ENCODE measurements around the gene DNALI1.
"Not testable (repeated sequence)": the region's sequence is repeated elsewhere in the genome, so short reads cannot be mapped to it uniquely, and the experiment has no call there.

Gene DNALI1

GRCh38 chr1:37556712-37557196 is at the start of gene DNALI1:
DNALI1 (plus strand) TSS chr1:37556940; CDS start chr1:37556995, 55 bp downstream.
- peak; percentile 29 for DNase-seq

DNA sequence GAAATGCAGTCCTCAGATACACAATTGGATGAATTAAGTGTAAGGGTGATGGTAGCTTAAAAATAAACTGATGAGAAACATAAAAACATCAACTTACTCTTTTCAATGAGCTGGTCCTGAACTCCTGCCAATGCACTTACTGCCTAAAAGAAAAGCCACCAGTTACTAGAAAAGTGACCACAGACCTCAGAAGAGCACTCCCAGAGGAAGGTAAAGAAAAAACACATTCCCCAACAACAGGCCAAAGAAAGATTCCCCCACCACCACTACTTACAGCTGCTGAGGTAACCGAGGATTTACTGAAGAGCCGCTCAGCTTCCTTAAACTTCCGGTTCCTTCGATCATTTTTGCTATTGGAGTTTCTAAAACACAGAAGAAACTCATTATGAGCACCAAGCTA is 47.6 kb upstream of the DNALI1 start:
- DNase-seq: no peak

DNA sequence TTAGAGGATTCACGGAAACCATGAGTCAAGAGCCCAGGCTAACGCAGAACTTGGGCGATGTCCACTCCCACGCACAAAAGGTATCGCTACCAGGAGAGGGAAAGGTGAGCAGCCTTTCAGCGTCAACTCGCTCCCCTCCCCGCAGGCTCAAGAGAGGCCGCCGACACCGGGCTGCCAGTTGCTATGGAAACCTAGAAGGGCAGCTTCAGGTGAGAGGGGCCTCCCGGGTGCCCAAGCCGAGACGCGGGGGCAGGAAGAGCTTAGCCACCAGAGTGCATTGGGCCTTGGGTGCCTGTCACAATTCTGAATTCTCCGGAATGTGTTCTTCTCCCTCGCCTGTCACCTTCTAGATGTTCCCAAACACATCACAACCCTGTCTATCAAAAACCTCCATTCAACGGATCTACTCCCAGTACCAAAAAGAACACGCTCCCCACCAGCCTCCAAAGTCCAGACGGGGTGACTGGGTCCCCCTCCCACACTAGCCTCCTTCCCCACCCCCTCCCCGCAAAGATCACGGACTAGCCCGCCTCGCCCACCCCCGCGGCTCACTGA is 42.9 kb upstream of the DNALI1 start:
- peak; percentile 9 for DNase-seq

- peak; percentile 93 for DNase-seq
Measured at GRCh38 chr1:37514350-37515184, 42.2 kb upstream of the DNALI1 start, which contains the start of gene MEAF6. MEAF6 (minus strand) TSS chr1:37514766; CDS start chr1:37514746, 20 bp downstream.

- DNase-seq: no peak
Measured at GRCh38 chr1:37515185-37516034, 41.3 kb upstream of the DNALI1 start.

- no peak for DNase-seq
Measured at GRCh38 chr1:37517569-37517968, 39.2 kb upstream of the DNALI1 start.

GRCh38 chr1:37518241-37518640 is 38.5 kb upstream of the DNALI1 start:
- DNase-seq: not testable (repeated sequence)

- DNase-seq: not testable (repeated sequence)
Measured at GRCh38 chr1:37518929-37519328, 37.8 kb upstream of the DNALI1 start.

- no peak for DNase-seq
Measured at GRCh38 chr1:37519613-37520012, 37.1 kb upstream of the DNALI1 start.

DNA sequence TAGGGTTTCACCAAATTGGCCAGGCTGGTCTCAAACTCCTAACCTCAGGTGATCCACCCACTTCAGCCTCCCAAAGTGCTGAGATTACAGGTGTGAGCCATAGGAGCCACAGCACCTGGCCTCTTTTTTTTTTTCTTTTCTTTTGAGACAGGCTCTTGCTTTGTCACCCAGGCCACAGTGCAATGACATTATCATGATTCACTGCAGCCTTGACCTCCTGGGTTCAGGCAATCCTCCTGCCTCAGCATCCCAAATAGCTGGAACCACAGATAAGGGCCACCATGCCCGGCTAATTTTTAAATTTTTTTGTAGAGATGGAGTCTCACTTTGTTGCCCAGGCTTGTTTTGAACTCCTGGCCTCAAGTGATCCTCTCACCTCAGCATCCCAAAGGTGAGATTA is 26.9 kb upstream of the DNALI1 start:
- DNase-seq: not testable (repeated sequence)

- DNase-seq: not testable (repeated sequence)
Measured at GRCh38 chr1:37532418-37533156, 24.2 kb upstream of the DNALI1 start.

- no peak for DNase-seq
Measured at GRCh38 chr1:37533317-37534093, 23.2 kb upstream of the DNALI1 start.

DNA sequence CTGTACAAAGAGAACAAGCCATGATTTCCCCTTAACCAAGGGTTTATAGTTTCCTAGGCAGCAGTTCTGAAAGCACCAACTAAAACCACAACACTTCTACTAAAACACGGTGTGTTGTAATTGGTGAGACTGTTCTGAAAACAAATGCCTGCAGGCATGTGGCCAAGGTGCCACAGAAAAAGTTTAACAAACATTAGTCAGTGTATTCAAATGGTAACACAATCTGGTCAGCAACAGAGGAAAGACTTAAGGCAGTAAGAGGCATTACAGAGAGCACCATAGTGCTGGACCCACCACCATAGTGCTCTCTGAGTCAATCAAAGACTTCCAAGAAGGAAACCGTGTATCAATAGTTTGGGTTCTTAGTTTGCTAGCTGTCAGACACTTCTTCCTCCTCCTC is 19.4 kb upstream of the DNALI1 start:
- no peak for DNase-seq

DNA sequence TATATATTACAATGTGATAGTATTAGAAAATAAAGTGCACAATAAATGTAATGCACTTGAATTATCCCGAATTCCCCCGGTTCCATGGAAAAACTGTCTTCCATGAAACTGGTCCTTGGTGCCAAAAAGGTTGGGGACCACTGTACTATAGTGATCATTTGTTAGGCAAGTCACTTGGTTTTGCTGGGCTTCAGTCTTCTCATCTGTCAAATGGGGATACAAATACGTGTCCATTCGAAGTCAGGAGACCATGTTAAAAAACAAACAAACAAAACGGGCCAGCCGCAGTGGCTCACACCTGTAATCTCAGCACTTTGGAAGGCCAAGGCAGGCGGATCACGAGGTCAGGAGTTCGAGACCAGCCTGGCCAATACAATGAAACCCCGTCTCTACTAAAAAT is 17.6 kb upstream of the DNALI1 start:
- not testable (repeated sequence) for DNase-seq

- no peak for DNase-seq
Measured at GRCh38 chr1:37540036-37540785, 16.5 kb upstream of the DNALI1 start.

DNA sequence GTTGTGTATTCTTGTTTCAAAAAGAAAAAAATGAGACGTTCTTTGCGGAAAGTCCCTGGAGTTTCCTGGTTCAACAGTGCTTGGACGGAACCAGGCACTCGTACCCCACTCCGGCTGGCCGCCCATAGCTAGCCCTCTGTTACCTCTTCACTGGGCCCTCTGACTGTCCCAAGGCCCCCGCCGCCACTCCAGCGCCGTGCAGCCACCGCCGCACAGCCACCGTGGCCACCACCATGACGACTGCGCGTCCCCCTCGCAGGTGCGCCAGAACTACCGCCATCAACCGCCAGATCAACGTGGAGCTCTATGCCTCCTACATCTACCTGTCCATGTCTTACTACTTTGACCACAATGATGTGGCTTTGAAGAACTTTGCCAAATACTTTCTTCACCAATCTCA is 12.2 kb upstream of the DNALI1 start:
- DNase-seq: no peak

DNA sequence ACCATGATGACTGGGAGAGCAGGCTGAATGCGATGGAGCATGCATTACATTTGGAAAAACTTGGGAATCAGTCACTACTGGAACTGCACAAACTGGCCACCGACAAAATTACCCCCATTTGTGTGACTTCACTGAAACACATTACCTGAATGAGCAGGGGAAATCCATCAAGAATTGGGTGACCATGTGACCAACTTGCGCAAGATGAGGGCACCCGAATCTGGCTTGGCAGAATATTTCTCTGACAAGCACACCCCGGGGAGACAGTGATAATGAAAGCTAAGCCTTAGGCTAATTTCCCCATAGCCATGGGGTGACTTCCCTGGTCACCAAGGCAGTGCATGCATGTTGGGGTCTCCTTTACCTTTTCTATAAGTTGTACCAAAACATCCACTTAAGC is 11.7 kb upstream of the DNALI1 start:
- no peak for DNase-seq

DNA sequence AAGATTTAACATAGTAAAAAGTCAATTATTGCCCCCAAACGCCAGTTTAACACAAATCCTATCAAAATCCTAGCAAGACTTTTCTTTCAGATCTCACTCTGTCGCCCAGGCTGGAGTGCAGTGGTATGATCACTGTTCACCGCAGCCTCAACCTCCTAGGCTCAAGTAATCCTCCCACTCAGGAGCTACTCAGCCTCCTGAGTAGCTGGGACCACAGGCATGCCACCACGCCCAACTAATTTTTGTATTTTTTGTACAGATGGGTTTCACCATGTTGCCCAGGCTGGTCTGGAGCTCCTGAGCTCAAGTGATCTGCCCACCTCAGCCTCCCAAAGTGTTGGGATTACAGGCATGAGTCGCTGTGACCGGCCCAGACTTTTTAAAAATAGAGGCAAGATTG is 7.4 kb upstream of the DNALI1 start:
- DNase-seq: no peak

- no peak for DNase-seq
Measured at GRCh38 chr1:37553598-37553926, 3.2 kb upstream of the DNALI1 start.

DNA sequence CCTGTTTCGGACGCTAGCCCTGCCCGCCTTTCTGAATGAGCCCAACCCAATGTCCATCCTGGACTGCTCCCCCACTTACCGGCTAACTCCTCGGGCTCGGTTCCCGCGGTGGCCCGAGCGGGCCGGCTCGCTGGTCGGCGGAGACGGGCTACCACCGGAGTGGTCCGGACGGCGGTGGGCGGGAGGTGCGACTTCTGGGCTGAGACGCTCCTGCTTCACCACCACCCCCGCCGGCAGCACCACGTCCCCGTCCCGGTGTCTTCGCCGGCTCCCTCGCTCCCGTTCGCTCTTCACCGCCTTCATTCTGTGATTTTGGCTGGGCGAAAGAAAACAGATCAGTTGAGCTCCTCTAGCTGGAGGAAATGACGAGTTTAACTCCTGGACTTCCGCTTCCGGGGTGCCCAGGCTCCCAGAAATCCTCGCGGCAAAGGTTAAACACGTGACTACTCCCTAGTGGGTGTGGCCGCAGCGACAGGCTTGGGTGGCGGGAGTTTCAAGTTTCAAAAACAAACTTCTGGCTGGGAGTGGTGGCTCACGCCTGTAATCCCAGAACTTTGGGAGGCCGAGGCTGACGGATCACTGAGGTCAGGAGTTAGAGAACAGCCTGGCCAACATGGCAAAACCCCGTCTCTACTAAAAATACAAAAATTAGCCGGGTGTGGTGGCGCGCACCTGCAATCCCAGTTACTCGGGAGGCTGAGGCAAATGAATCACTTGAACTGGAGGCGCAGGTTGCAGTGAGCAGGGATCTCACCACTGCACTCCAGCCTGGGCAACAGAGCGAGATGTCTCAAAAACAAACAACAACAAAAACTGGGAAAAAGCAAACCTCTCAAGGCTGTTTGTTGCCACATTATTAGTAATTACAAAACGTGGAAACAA is 2.6 kb upstream of the DNALI1 start, which contains the start of gene SNIP1:
Gene SNIP1 (minus strand): TSS at position 367 of the 882 bp plus-strand sequence. CDS start 64 bp downstream, at position 303.
- DNase-seq: peak; percentile 97
